ENCODE data around the gene BEST1.

The BEST1 gene

GRCh38 chr11:61964666-61965271 is 14.6 kb downstream of the BEST1 start:
- peak; percentile 23 for DNase-seq

- peak; percentile 58 for DNase-seq
These were observed 16.6 kb downstream of the BEST1 start for GRCh38 chr11:61966734-61967115.

- DNase-seq = peak; percentile 88
These were observed 17.2 kb downstream of the BEST1 start, which contains the start of gene FTH1 for GRCh38 chr11:61967116-61967923. FTH1 (minus strand) TSS chr11:61967634; CDS start chr11:61967425, 209 bp downstream.

- peak; percentile 64 for DNase-seq
These were observed 18.0 kb downstream of the BEST1 start for GRCh38 chr11:61967924-61968757.

- peak; percentile 6 for DNase-seq
These were observed 18.7 kb downstream of the BEST1 start for GRCh38 chr11:61968758-61969390.

- DNase-seq = peak; percentile 6
These were observed 19.2 kb downstream of the BEST1 start for GRCh38 chr11:61969391-61969758.

- DNase-seq = no peak
These were observed 19.9 kb downstream of the BEST1 start for GRCh38 chr11:61969838-61970662.

GRCh38 chr11:61971248-61972111 is 21.3 kb downstream of the BEST1 start:
- peak; percentile 62 for DNase-seq

- peak; percentile 19 for DNase-seq
These were observed 22.0 kb downstream of the BEST1 start for GRCh38 chr11:61972112-61972671.

- no peak for DNase-seq
These were observed 22.7 kb downstream of the BEST1 start for GRCh38 chr11:61972672-61973475.

GRCh38 chr11:61973476-61974162 is 23.5 kb downstream of the BEST1 start:
- peak; percentile 21 for DNase-seq

GRCh38 chr11:61974766-61975631 is 24.8 kb downstream of the BEST1 start:
- DNase-seq = no peak

GRCh38 chr11:61975638-61976419 is 25.7 kb downstream of the BEST1 start:
- DNase-seq = no peak

- no peak for DNase-seq
These were observed 26.3 kb downstream of the BEST1 start for GRCh38 chr11:61976420-61976800.

GRCh38 chr11:61976813-61977475 is 26.8 kb downstream of the BEST1 start:
- no peak for DNase-seq
